Osteocyte (in vitro differentiated cells): Measurements from ENCODE around the gene TTC34. TPM values are rescaled to one million over a fixed set of nuclear protein-coding genes. Genes with fewer than 3 reads are reported as not detected.
A peak's percentile ranks its signal among the peaks of the same experiment; 100 is the strongest.

Experiments
- DNase-seq: peaks from one replicate; pipeline ENCODE4 v3.0.0; 2021; ENCODE audit warnings: mixed read lengths; ENCODE audit not compliant: unreplicated experiment; ENCODE audit errors: extremely low spot score
- H3K27ac Mint-ChIP-seq: one replicate; pipeline ENCODE4 v1.8.0; 2021; ENCODE audit warnings: mild to moderate bottlenecking, mixed read lengths; ENCODE audit not compliant: unreplicated experiment
- H3K27me3 Mint-ChIP-seq: one replicate; pipeline ENCODE4 v1.8.0; 2021; ENCODE audit warnings: mixed read lengths; ENCODE audit not compliant: unreplicated experiment
- H3K36me3 Mint-ChIP-seq: one replicate; pipeline ENCODE4 v1.8.0; 2021; ENCODE audit warnings: mixed read lengths; ENCODE audit not compliant: unreplicated experiment
- H3K4me1 Mint-ChIP-seq: one replicate; pipeline ENCODE4 v1.8.0; 2021; ENCODE audit warnings: mixed read lengths; ENCODE audit not compliant: unreplicated experiment
- H3K4me3 Mint-ChIP-seq: one replicate; pipeline ENCODE4 v1.8.0; 2021; ENCODE audit warnings: mild to moderate bottlenecking, moderate library complexity, mixed read lengths; ENCODE audit not compliant: unreplicated experiment
- H3K9me3 Mint-ChIP-seq: one replicate; pipeline ENCODE4 v1.8.0; 2021; ENCODE audit warnings: mixed read lengths; ENCODE audit not compliant: unreplicated experiment
- total RNA-seq: library from RNA; stranded (reverse); gene quantifications from 2 replicates; pipeline ENCODE4 v1.2.1, GENCODE V29; 2021
- TF ChIP-seq, protein P1 (sequence below): fragments of 200-600 bp; sonication (generic); IDR thresholded peaks from 2 replicates; pipeline ENCODE4 v1.5.0; 2021; ENCODE audit warnings: antibody characterized with exemption, mild to moderate bottlenecking, moderate library complexity

Gene TTC34
- total RNA-seq, 1 donor from 2014 or later: 1.7 TPM

DNA sequence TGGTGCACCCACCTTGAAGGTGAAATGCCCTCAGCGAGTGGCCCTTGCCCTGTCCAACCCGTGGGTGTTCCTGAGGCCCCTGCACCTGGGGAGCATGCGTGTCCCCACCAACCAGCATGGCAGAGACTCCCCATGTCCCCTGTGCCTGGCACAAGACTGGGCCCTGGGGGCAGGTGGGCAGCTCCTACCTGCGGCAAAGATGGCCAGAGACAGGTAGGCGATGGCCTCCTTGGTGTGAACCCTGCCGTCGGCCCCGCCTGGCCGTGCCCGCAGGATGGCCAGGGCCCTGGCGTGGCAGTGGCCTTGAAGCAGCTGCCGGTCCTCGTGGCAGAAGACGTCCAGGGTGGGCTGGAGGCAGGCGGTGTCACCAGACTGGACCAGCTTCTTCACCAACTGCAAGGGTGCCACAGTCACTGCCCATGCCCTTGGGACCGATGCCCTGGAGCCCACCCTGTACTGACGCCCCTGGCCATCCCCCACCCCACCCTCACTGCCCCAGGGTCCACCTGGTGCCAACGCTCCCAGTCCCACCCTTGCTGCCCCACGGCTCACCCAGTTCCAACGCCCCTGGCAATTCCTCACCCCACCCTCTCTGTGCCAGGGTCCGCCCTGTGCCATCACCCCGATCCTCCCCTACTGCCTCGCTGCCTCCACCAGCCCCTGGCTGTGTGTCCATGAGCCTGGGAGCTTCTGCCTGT lies 15.7 kb downstream of the TTC34 start:
- Mint-ChIP-seq H3K4me3 (no peak overlapping the region), H3K9me3 (peaks cover 28% of the 10 kb centered on the region), H3K4me1 (no peaks in the 10 kb centered on the region), H3K27me3 (no peaks in the 10 kb centered on the region), H3K36me3 (no peaks in the 10 kb centered on the region), H3K27ac (no peak overlapping the region)
- DNase-seq: peak; percentile 83
- TF ChIP-seq, protein P1, sequence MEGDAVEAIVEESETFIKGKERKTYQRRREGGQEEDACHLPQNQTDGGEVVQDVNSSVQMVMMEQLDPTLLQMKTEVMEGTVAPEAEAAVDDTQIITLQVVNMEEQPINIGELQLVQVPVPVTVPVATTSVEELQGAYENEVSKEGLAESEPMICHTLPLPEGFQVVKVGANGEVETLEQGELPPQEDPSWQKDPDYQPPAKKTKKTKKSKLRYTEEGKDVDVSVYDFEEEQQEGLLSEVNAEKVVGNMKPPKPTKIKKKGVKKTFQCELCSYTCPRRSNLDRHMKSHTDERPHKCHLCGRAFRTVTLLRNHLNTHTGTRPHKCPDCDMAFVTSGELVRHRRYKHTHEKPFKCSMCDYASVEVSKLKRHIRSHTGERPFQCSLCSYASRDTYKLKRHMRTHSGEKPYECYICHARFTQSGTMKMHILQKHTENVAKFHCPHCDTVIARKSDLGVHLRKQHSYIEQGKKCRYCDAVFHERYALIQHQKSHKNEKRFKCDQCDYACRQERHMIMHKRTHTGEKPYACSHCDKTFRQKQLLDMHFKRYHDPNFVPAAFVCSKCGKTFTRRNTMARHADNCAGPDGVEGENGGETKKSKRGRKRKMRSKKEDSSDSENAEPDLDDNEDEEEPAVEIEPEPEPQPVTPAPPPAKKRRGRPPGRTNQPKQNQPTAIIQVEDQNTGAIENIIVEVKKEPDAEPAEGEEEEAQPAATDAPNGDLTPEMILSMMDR: no peak

DNA sequence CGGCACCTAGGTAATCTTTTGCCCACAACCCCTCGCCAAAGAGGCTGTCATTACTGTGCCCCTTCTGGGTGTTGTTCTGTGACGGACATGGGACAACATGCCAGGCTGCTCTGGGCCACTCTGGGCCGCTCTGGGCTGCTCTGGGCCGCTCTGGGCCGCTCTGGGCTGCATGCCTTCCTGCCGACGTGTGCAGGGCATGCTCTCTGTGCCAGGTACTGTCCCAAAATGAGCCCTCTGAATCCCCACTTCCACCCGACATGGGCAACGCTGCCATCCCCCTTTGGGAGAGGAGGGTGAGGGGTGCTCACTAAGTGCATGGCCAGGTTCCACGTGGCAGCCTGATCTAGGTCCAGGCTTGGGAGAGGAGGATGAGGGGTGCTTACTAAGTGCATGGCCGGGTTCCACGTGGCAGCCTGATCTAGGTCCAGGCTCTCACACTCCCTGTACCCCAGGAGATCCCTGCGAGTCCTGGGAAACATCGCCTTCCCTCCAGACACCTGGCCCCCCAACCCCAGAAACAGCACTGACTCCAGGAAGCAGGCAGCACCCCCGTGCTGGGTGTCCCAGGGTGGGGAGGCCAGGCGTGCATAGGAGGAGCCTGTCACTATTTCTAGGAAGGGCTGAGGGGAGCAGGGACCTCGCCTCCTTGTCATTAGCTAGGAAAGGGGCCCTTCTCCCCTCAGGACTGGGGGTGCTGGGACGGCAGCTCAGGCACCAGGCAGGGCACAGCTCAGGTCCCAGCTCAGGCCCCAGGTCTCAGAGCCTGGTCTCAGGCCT lies 16.5 kb downstream of the TTC34 start:
- no peaks in the 10 kb centered on the region for H3K27me3 Mint-ChIP-seq
- H3K4me1 Mint-ChIP-seq: no peaks in the 10 kb centered on the region
- H3K9me3 Mint-ChIP-seq: peaks cover 33% of the 10 kb centered on the region
- peak; percentile 66 for DNase-seq
- no peaks in the 10 kb centered on the region for H3K36me3 Mint-ChIP-seq
- H3K27ac Mint-ChIP-seq: no peak overlapping the region
- TF ChIP-seq, protein P1: no peak
- no peak overlapping the region for H3K4me3 Mint-ChIP-seq

DNA sequence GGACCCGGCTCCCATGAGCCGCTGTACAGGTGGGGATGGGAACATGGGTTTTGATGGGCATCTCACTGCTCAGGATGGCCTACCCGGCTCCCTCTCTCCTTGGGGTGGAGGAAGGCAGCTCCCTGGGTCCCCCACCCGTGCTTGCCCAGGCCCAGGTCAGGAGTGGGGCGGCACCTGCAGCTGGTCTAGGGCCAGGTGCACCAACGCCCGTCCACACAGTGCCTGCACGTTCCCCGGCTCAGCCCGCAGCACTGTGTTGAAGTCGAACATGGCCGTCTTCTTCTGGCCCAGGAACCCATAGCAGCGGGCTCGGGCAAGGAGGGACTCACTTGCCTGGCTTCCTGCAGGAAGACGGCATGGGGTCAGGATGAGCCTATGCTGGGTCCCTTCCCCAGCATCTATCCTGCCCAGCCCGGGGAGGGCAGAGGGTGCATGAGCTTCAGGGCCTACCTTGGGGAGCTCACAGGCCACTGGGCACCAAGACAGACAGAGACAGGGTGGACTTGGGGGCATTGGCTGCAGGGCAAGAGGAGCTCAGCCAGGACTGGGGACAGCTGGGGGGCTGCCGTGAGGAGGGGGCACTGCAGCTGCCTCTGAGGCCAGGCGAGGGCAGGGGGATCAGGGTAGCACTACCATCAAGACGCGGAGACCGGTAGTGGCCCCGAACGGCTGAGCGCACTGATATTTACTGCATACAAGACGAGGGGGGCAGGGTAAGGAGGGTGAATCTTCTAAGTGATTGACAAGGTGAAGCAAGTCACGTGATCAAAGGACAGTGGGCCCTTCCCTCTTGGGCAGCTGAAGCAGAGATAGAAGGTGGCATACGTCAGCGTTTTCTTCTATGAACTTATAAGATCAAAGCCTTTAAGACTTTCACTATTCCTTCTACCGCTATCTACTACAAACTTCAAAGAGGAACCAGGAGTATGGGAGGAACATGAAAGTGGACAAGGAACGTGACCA lies 17.8 kb downstream of the TTC34 start:
- Mint-ChIP-seq H3K9me3 (peaks cover 41% of the 10 kb centered on the region), H3K27ac (no peak overlapping the region), H3K36me3 (no peaks in the 10 kb centered on the region), H3K27me3 (no peaks in the 10 kb centered on the region), H3K4me1 (no peaks in the 10 kb centered on the region), H3K4me3 (no peak overlapping the region)
- TF ChIP-seq, protein P1: no peak
- DNase-seq: peak; percentile 82

DNA sequence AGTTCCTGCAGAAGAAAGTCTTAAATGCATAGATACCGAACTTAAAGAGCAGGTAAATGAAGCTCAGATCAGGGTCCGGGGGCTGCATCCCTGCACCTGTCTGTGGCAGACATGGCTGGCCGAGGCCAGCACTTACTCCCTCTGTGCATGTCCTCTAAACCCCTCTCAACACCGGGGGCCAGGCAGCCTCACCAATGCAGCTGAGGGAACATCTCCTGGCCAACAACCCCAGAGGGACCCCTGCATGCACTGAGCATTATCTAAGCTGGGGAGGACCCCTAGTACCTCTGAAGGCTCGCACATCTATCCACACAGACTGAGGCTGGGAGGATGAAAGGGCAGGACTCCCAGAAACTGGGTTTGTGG lies 18.4 kb downstream of the TTC34 start:
- Mint-ChIP-seq H3K36me3 (no peaks in the 10 kb centered on the region), H3K4me3 (no peak overlapping the region), H3K4me1 (no peaks in the 10 kb centered on the region), H3K27me3 (no peaks in the 10 kb centered on the region), H3K9me3 (peaks cover 40% of the 10 kb centered on the region), H3K27ac (no peak overlapping the region)
- peak; percentile 74 for DNase-seq
- TF ChIP-seq, protein P1: no peak
